Measurements from ENCODE around the gene TIRAP.

DNA sequence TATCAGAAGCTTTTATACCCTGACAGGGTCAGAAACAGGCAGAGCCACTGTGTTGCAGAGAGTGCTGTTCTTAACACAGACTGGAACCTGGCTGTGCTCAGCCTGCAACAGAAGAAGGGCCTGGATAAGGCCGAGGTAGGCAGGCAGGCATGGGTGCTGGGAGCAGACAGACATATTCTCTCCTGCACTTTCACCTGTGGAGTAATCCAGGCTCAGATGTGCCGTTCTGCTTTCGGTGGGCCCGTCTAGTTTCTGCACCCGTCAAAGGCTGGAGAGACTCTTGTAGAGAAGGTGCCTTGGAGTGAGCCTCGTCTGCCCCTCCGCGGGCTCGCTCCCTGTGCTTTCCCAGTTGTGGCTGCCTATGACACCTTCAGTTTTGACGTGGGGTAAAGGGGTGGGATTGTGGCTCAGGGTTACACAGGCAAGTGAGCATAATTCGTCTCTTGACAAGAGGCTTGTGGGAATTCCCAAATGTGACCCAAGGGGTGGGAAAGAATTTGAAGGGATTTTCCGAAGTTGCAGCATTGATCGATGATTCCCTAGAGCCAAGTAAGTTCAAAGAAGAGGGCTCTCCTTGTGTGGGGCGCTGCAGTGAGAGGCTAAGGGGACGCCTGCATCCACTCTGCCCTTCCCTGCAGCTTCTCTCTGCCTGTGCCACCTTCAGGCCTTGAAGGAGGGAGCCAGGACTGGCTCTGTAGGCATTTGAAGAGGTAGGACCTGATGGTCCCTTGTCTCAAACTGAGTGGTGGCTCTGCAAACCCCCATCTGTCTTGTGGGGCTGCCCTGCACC, 56.4 kb downstream of the TIRAP start:
- TF ChIP-seq, protein P1, sequence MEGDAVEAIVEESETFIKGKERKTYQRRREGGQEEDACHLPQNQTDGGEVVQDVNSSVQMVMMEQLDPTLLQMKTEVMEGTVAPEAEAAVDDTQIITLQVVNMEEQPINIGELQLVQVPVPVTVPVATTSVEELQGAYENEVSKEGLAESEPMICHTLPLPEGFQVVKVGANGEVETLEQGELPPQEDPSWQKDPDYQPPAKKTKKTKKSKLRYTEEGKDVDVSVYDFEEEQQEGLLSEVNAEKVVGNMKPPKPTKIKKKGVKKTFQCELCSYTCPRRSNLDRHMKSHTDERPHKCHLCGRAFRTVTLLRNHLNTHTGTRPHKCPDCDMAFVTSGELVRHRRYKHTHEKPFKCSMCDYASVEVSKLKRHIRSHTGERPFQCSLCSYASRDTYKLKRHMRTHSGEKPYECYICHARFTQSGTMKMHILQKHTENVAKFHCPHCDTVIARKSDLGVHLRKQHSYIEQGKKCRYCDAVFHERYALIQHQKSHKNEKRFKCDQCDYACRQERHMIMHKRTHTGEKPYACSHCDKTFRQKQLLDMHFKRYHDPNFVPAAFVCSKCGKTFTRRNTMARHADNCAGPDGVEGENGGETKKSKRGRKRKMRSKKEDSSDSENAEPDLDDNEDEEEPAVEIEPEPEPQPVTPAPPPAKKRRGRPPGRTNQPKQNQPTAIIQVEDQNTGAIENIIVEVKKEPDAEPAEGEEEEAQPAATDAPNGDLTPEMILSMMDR (IDR thresholded peaks at IDR 0.05), result no peak
- TF ChIP-seq POLR2A (IDR thresholded peaks at IDR 0.05), result no peak

Data from right lobe of liver (tissue), 4 donors.